Measurements from ENCODE around the gene RIBC2. TPM values are rescaled to one million over a fixed set of nuclear protein-coding genes. Genes with fewer than 3 reads are reported as not detected.
"Not testable (repeated sequence)": the region's sequence is repeated elsewhere in the genome, so short reads cannot be mapped to it uniquely, and the experiment has no call there.

Gene RIBC2, protein sequence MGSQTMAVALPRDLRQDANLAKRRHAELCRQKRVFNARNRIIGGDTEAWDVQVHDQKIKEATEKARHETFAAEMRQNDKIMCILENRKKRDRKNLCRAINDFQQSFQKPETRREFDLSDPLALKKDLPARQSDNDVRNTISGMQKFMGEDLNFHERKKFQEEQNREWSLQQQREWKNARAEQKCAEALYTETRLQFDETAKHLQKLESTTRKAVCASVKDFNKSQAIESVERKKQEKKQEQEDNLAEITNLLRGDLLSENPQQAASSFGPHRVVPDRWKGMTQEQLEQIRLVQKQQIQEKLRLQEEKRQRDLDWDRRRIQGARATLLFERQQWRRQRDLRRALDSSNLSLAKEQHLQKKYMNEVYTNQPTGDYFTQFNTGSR
- 1 to 10 TPM; 6.0 to 7.4 TPM for total RNA-seq

DNA sequence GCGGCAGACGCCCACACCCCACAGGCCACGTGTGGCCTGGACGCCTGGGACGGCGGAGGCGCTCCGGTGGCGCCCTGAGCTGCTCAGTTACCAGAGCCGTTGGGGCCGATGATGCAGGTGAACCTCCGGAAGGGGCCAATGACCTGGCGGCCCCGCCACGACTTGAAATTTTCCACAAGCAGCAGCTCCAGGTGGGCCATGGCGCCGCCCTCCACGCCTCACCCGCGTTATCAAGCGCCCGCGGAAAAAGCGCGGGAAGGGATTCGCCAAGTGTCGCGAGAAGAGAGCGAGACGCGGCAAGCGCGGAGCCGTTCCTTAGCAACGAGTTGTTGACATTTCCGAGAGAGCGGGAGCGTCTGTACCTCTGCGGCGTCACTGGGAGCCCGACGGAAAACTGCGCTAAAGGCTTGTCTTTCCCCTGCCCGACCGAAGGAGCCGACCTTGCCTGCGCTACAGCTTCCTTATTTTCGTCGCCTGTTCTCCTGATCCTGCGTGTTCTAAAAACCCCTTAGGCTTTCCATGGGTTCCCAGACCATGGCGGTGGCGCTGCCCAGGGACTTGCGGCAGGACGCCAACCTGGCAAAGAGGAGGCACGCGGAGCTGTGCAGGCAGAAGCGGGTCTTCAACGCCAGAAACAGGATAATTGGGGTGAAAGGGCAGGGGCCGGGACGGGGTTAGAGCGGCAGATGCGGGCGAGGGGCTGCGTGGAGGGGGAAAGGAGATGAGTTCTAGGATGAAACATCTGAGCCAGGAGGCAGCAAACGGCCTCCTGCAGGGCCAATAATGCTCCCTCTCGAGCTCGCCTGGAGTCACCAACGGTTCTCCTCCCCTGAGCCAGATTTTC, at the start of gene RIBC2, which contains the start of gene SMC1B:
Gene RIBC2, plus strand, starts transcription at position 326 of the 844 bp plus-strand sequence. Its CDS starts 194 bp downstream, at position 520.
Gene SMC1B, minus strand, starts transcription at position 232 of the 844 bp plus-strand sequence. Its CDS starts 32 bp downstream, at position 200.
- H3K36me3 ChIP-seq = no peaks in the 10 kb centered on the region
- TF ChIP-seq, protein P1, sequence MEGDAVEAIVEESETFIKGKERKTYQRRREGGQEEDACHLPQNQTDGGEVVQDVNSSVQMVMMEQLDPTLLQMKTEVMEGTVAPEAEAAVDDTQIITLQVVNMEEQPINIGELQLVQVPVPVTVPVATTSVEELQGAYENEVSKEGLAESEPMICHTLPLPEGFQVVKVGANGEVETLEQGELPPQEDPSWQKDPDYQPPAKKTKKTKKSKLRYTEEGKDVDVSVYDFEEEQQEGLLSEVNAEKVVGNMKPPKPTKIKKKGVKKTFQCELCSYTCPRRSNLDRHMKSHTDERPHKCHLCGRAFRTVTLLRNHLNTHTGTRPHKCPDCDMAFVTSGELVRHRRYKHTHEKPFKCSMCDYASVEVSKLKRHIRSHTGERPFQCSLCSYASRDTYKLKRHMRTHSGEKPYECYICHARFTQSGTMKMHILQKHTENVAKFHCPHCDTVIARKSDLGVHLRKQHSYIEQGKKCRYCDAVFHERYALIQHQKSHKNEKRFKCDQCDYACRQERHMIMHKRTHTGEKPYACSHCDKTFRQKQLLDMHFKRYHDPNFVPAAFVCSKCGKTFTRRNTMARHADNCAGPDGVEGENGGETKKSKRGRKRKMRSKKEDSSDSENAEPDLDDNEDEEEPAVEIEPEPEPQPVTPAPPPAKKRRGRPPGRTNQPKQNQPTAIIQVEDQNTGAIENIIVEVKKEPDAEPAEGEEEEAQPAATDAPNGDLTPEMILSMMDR (IDR thresholded peaks at IDR 0.05) = peak in 1 of 4 experiments; percentile 14
- TF ChIP-seq POLR2A (IDR thresholded peaks at IDR 0.05) (no peak), POLR2AphosphoS5 (IDR thresholded peaks at IDR 0.05) (peak; percentile 78)
- intact Hi-C loops (cut with DNase I) = no loop called here
- peak within 1 kb of the TSS; percentile 35 to 40 for H3K4me3 ChIP-seq
- WGBS = 11% methylated on average over 68 of the region's 68 CpGs
- peak; percentile 78 for DNase-seq (ENCODE audit: low spot score)
- peak within 1 kb of the TSS; percentile 62 to 68 for H3K27ac ChIP-seq
- no peaks in the 10 kb centered on the region for H3K4me1 ChIP-seq (replicated peaks)
- H3K27me3 ChIP-seq (replicated peaks; ENCODE audit: insufficient read depth) = no peaks in the 10 kb centered on the region
- H3K9me3 ChIP-seq = no peaks in the 10 kb centered on the region

DNA sequence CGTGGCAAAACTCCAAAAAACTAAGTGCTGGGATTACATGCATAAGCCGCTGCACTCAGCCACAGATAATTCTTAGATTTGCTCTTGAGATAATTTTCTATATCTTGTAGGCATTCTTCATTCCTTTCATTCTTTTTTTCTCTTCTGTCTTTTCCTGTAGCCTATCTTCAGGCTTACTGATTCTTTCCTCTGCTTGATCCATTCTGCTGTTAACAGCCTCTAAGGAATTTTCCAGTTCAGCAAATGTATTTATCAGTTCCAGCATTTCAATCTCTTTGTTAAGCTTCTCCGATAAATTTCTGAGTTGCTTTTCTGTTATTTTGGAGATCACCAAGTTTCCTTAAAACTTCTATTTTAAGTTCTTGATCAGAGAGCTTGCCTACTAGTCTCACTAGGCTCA, 46.8 kb upstream of the RIBC2 start:
- intact Hi-C loops (cut with DNase I) = no loop called here
- H3K27ac ChIP-seq = no peak overlapping the region
- no peak for DNase-seq (ENCODE audit: low spot score)
- H3K4me1 ChIP-seq (replicated peaks) = no peaks in the 10 kb centered on the region
- H3K9me3 ChIP-seq = no peaks in the 10 kb centered on the region
- no peaks in the 10 kb centered on the region for H3K27me3 ChIP-seq (replicated peaks; ENCODE audit: insufficient read depth)
- H3K36me3 ChIP-seq = no peaks in the 10 kb centered on the region
- H3K4me3 ChIP-seq = no peak overlapping the region
- 76% methylated on average over 3 of the region's 3 CpGs for WGBS
- TF ChIP-seq POLR2AphosphoS5 (IDR thresholded peaks at IDR 0.05) (no peak), POLR2A (IDR thresholded peaks at IDR 0.05) (no peak)
- TF ChIP-seq, protein P1 (IDR thresholded peaks at IDR 0.05) = no peak

DNA sequence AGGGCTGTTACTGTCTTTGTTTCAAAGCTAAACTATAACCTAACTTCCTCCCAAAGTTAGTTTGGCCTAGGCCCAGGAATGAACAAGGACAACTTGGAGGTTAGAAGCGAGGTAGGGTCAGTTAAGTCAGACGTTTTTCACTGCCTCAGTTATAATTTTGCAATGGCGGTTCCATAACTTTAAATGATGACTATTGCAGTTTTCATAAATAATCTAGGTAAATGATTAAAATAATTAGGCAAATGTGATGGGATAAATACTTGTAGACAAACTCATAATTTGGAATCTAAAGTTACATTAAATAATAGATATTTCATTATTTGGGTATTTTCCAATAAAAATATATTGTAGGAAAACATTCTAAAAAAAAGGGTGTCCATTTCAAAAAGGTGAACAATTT, 39.9 kb upstream of the RIBC2 start:
- DNase-seq (ENCODE audit: low spot score); intact Hi-C loops (cut with DNase I); H3K4me1 ChIP-seq (replicated peaks); H3K36me3 ChIP-seq; H3K27ac ChIP-seq; H3K9me3 ChIP-seq; H3K4me3 ChIP-seq; H3K27me3 ChIP-seq (replicated peaks; ENCODE audit: insufficient read depth): not testable (repeated sequence)
- 94% methylated on average over 3 of the region's 3 CpGs for WGBS

DNA sequence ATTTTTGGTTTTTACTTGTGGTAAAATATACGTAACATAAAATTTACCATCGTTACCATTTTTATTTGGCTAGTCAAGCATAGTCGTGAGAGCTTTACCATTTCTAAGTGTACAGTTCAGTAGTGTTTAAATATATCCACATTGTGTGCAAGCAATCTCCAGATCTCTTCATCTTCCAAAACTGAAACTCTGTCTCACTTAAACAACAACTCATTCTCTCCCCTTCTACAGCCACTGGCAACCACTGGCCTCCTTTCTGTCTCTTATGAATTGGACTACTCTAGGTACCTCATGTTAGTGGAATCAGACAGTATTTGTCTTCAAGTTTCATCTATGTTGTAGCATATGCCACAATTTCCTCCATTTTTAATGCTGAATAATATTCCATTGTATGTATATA, 37.5 kb upstream of the RIBC2 start:
- Histone ChIP-seq H3K27ac (no peak overlapping the region), H3K27me3 (replicated peaks; ENCODE audit: insufficient read depth) (no peaks in the 10 kb centered on the region), H3K9me3 (no peaks in the 10 kb centered on the region), H3K4me3 (no peak overlapping the region), H3K4me1 (replicated peaks) (no peaks in the 10 kb centered on the region), H3K36me3 (no peaks in the 10 kb centered on the region)
- TF ChIP-seq, protein P1 (IDR thresholded peaks at IDR 0.05) = no peak
- TF ChIP-seq POLR2A (IDR thresholded peaks at IDR 0.05) = no peak
- no peak for TF ChIP-seq POLR2AphosphoS5 (IDR thresholded peaks at IDR 0.05)
- intact Hi-C loops (cut with DNase I) = no loop called here
- DNase-seq (ENCODE audit: low spot score) = no peak
- 68% methylated on average over 3 of the region's 3 CpGs for WGBS

DNA sequence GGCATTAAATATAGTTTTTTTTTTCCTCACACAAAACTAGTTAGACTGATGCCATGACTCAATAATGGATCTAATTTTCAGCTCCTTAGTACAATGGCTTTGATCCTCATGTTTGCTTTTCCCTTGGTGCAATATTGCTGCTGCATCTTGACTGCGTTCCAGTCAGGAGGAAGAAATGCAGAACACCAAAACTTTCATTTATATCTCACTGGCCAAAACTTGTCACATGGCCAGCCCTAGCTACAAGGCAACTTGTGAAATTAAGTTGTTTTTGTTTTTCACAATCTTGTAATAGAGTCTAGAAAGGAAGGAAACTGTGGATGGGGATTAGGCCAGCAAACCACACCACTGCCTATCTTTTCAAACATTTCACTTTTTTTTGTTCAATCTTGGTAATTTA, 36.8 kb upstream of the RIBC2 start:
- DNase-seq (ENCODE audit: low spot score) = no peak
- Histone ChIP-seq H3K4me1 (replicated peaks) (no peaks in the 10 kb centered on the region), H3K4me3 (no peak overlapping the region), H3K27ac (no peak overlapping the region), H3K36me3 (no peaks in the 10 kb centered on the region), H3K27me3 (replicated peaks; ENCODE audit: insufficient read depth) (no peaks in the 10 kb centered on the region), H3K9me3 (no peaks in the 10 kb centered on the region)
- intact Hi-C loops (cut with DNase I) = no loop called here
- no peak for TF ChIP-seq POLR2A (IDR thresholded peaks at IDR 0.05)
- TF ChIP-seq POLR2AphosphoS5 (IDR thresholded peaks at IDR 0.05) = no peak
- TF ChIP-seq, protein P1 (IDR thresholded peaks at IDR 0.05) = no peak
- WGBS = 42% methylated on average over 1 of the region's 1 CpG
